ENCODE measurements around the gene CIROP.

The CIROP gene

GRCh38 chr14:23115039-23115731 lies 10.4 kb upstream of the CIROP start:
- Histone ChIP-seq H3K14ac (ENCODE audit: low read length in 2 of 2) (no peak overlapping the region), H3K27ac (ENCODE audit: low read length, poor library complexity, severe bottlenecking) (peak overlapping the region; percentile 7), H2BK5ac (ENCODE audit: low read depth, low read length, poor library complexity, severe bottlenecking) (no peak overlapping the region), H3K18ac (ENCODE audit: low read depth in 1 of 2, low read length in 2 of 2) (peak overlapping the region; percentile 58 to 75), H3K27me3 (ENCODE audit: control insufficient read depth in 1 of 2, insufficient read depth in 1 of 2, low read length in 2 of 2) (peaks cover 2 to 4% of the 10 kb centered on the region in 2 experiments), H3K79me1 (replicated peaks; ENCODE audit: low read length, poor library complexity, severe bottlenecking) (no peaks in the 10 kb centered on the region), H3K4me2 (ENCODE audit: low read length, poor library complexity, severe bottlenecking) (no peak overlapping the region), H3K23ac (ENCODE audit: low read length in 2 of 2) (no peak overlapping the region), H2BK12ac (ENCODE audit: low read length in 2 of 2) (peak overlapping the region; percentile 65 to 91), H4K91ac (ENCODE audit: low read length) (peak overlapping the region; percentile 52), H3K4me3 (ENCODE audit: insufficient read depth in 1 of 2, low read depth in 1 of 2, low read length in 2 of 2) (peak overlapping the region in 1 of 2 experiments; percentile 42), H3K9ac (ENCODE audit: low read length) (peak overlapping the region; percentile 62), H2AK5ac (ENCODE audit: low read length, severe bottlenecking) (peak overlapping the region; percentile 86), H3K4me1 (ENCODE audit: control insufficient read depth, insufficient read depth, low read depth, low read length) (peaks cover 30% of the 10 kb centered on the region), H3K36me3 (ENCODE audit: control insufficient read depth in 1 of 2, insufficient read depth in 2 of 2, low read depth in 1 of 2, low read length in 2 of 2) (no peaks in the 10 kb centered on the region), H2AFZ (ENCODE audit: low read depth, low read length) (no peak overlapping the region), H2BK15ac (ENCODE audit: low read depth, poor library complexity, severe bottlenecking) (peak overlapping the region; percentile 68), H3K9me3 (ENCODE audit: control insufficient read depth, low read length) (no peaks in the 10 kb centered on the region), H3K4ac (ENCODE audit: low read depth in 1 of 2, low read length in 2 of 2) (peak overlapping the region; percentile 25 to 32), H2BK120ac (ENCODE audit: low read depth, low read length) (no peak overlapping the region), H4K8ac (ENCODE audit: low read length) (peak overlapping the region; percentile 72)
- DNase-seq, result peak; percentile 95
- WGBS, result 41% methylated on average over 10 of the region's 10 CpGs

- WGBS, result 60% methylated on average over 1 of the region's 4 CpGs
- Histone ChIP-seq H4K8ac (ENCODE audit: low read length) (peak overlapping the region; percentile 59), H3K9ac (ENCODE audit: low read length) (peak overlapping the region; percentile 50), H3K4me3 (ENCODE audit: insufficient read depth in 1 of 2, low read depth in 1 of 2, low read length in 2 of 2) (peak overlapping the region in 1 of 2 experiments; percentile 42), H3K9me3 (ENCODE audit: control insufficient read depth, low read length) (no peaks in the 10 kb centered on the region), H4K91ac (ENCODE audit: low read length) (no peak overlapping the region), H2BK12ac (ENCODE audit: low read length in 2 of 2) (peak overlapping the region; percentile 82 to 88), H3K36me3 (ENCODE audit: control insufficient read depth in 1 of 2, insufficient read depth in 2 of 2, low read depth in 1 of 2, low read length in 2 of 2) (no peaks in the 10 kb centered on the region), H3K23ac (ENCODE audit: low read length in 2 of 2) (no peak overlapping the region), H2BK5ac (ENCODE audit: low read depth, low read length, poor library complexity, severe bottlenecking) (no peak overlapping the region), H2AK5ac (ENCODE audit: low read length, severe bottlenecking) (peak overlapping the region; percentile 29), H3K14ac (ENCODE audit: low read length in 2 of 2) (no peak overlapping the region), H2AFZ (ENCODE audit: low read depth, low read length) (no peak overlapping the region), H2BK120ac (ENCODE audit: low read depth, low read length) (peak overlapping the region; percentile 78), H3K4me1 (ENCODE audit: control insufficient read depth, insufficient read depth, low read depth, low read length) (peaks cover 30% of the 10 kb centered on the region), H2BK15ac (ENCODE audit: low read depth, poor library complexity, severe bottlenecking) (no peak overlapping the region), H3K4me2 (ENCODE audit: low read length, poor library complexity, severe bottlenecking) (no peak overlapping the region), H3K18ac (ENCODE audit: low read depth in 1 of 2, low read length in 2 of 2) (peak overlapping the region in 1 of 2 experiments; percentile 58), H3K79me1 (replicated peaks; ENCODE audit: low read length, poor library complexity, severe bottlenecking) (no peaks in the 10 kb centered on the region), H3K27me3 (ENCODE audit: control insufficient read depth in 1 of 2, insufficient read depth in 1 of 2, low read length in 2 of 2) (peaks cover 3 to 4% of the 10 kb centered on the region in 2 experiments), H3K4ac (ENCODE audit: low read depth in 1 of 2, low read length in 2 of 2) (peak overlapping the region; percentile 13 to 58), H3K27ac (ENCODE audit: low read length, poor library complexity, severe bottlenecking) (peak overlapping the region; percentile 17)
- no peak for DNase-seq
Measured at GRCh38 chr14:23114669-23115038, 9.9 kb upstream of the CIROP start.

- 77% methylated on average over 4 of the region's 5 CpGs for WGBS
- Histone ChIP-seq H4K91ac (ENCODE audit: low read length) (peak overlapping the region; percentile 78), H3K14ac (ENCODE audit: low read length in 2 of 2) (peak overlapping the region in 1 of 2 experiments; percentile 6), H3K4me2 (ENCODE audit: low read length, poor library complexity, severe bottlenecking) (no peak overlapping the region), H3K27ac (ENCODE audit: low read length, poor library complexity, severe bottlenecking) (no peak overlapping the region), H2BK5ac (ENCODE audit: low read depth, low read length, poor library complexity, severe bottlenecking) (no peak overlapping the region), H4K8ac (ENCODE audit: low read length) (peak overlapping the region; percentile 87), H3K4me3 (ENCODE audit: insufficient read depth in 1 of 2, low read depth in 1 of 2, low read length in 2 of 2) (peak overlapping the region in 1 of 2 experiments; percentile 42), H2AFZ (ENCODE audit: low read depth, low read length) (no peak overlapping the region), H3K9me3 (ENCODE audit: control insufficient read depth, low read length) (no peaks in the 10 kb centered on the region), H3K4ac (ENCODE audit: low read depth in 1 of 2, low read length in 2 of 2) (peak overlapping the region; percentile 49 to 73), H3K4me1 (ENCODE audit: control insufficient read depth, insufficient read depth, low read depth, low read length) (peaks cover 30% of the 10 kb centered on the region), H2AK5ac (ENCODE audit: low read length, severe bottlenecking) (peak overlapping the region; percentile 41), H2BK12ac (ENCODE audit: low read length in 2 of 2) (peak overlapping the region; percentile 21 to 44), H3K18ac (ENCODE audit: low read depth in 1 of 2, low read length in 2 of 2) (peak overlapping the region; percentile 13 to 72), H3K27me3 (ENCODE audit: control insufficient read depth in 1 of 2, insufficient read depth in 1 of 2, low read length in 2 of 2) (peaks cover 3 to 4% of the 10 kb centered on the region in 2 experiments), H3K9ac (ENCODE audit: low read length) (peak overlapping the region; percentile 50), H2BK15ac (ENCODE audit: low read depth, poor library complexity, severe bottlenecking) (no peak overlapping the region), H2BK120ac (ENCODE audit: low read depth, low read length) (peak overlapping the region; percentile 78), H3K79me1 (replicated peaks; ENCODE audit: low read length, poor library complexity, severe bottlenecking) (no peaks in the 10 kb centered on the region), H3K23ac (ENCODE audit: low read length in 2 of 2) (no peak overlapping the region), H3K36me3 (ENCODE audit: control insufficient read depth in 1 of 2, insufficient read depth in 2 of 2, low read depth in 1 of 2, low read length in 2 of 2) (no peaks in the 10 kb centered on the region)
- no peak for DNase-seq
Measured at GRCh38 chr14:23114120-23114458, 9.3 kb upstream of the CIROP start.

GRCh38 chr14:23113431-23114119 lies 8.8 kb upstream of the CIROP start:
- H3K4me2 ChIP-seq (ENCODE audit: low read length, poor library complexity, severe bottlenecking), result no peak overlapping the region
- peaks cover 30% of the 10 kb centered on the region for H3K4me1 ChIP-seq (ENCODE audit: control insufficient read depth, insufficient read depth, low read depth, low read length)
- H3K79me1 ChIP-seq (replicated peaks; ENCODE audit: low read length, poor library complexity, severe bottlenecking), result no peaks in the 10 kb centered on the region
- H3K36me3 ChIP-seq (ENCODE audit: control insufficient read depth in 1 of 2, insufficient read depth in 2 of 2, low read depth in 1 of 2, low read length in 2 of 2), result no peaks in the 10 kb centered on the region
- H3K18ac ChIP-seq (ENCODE audit: low read depth in 1 of 2, low read length in 2 of 2), result peak overlapping the region; percentile 13 to 80
- peak overlapping the region; percentile 78 for H4K91ac ChIP-seq (ENCODE audit: low read length)
- DNase-seq, result peak; percentile 35
- H3K23ac ChIP-seq (ENCODE audit: low read length in 2 of 2), result no peak overlapping the region
- 85% methylated on average over 3 of the region's 10 CpGs for WGBS
- peak overlapping the region; percentile 3 for H2AFZ ChIP-seq (ENCODE audit: low read depth, low read length)
- no peak overlapping the region for H3K4me3 ChIP-seq (ENCODE audit: insufficient read depth in 1 of 2, low read depth in 1 of 2, low read length in 2 of 2)
- H4K8ac ChIP-seq (ENCODE audit: low read length), result peak overlapping the region; percentile 87
- H2BK120ac ChIP-seq (ENCODE audit: low read depth, low read length), result peak overlapping the region; percentile 78
- H3K9me3 ChIP-seq (ENCODE audit: control insufficient read depth, low read length), result no peaks in the 10 kb centered on the region
- peaks cover 3 to 4% of the 10 kb centered on the region in 2 experiments for H3K27me3 ChIP-seq (ENCODE audit: control insufficient read depth in 1 of 2, insufficient read depth in 1 of 2, low read length in 2 of 2)
- H3K9ac ChIP-seq (ENCODE audit: low read length), result peak overlapping the region; percentile 52
- H2BK15ac ChIP-seq (ENCODE audit: low read depth, poor library complexity, severe bottlenecking), result peak overlapping the region; percentile 91
- H3K4ac ChIP-seq (ENCODE audit: low read depth in 1 of 2, low read length in 2 of 2), result peak overlapping the region; percentile 49 to 73
- H2BK5ac ChIP-seq (ENCODE audit: low read depth, low read length, poor library complexity, severe bottlenecking), result no peak overlapping the region
- peak overlapping the region in 1 of 2 experiments; percentile 70 for H2BK12ac ChIP-seq (ENCODE audit: low read length in 2 of 2)
- H3K27ac ChIP-seq (ENCODE audit: low read length, poor library complexity, severe bottlenecking), result no peak overlapping the region
- H2AK5ac ChIP-seq (ENCODE audit: low read length, severe bottlenecking), result peak overlapping the region; percentile 41
- H3K14ac ChIP-seq (ENCODE audit: low read length in 2 of 2), result no peak overlapping the region
